Measurements from ENCODE around the gene HASPIN.

The HASPIN gene

DNA sequence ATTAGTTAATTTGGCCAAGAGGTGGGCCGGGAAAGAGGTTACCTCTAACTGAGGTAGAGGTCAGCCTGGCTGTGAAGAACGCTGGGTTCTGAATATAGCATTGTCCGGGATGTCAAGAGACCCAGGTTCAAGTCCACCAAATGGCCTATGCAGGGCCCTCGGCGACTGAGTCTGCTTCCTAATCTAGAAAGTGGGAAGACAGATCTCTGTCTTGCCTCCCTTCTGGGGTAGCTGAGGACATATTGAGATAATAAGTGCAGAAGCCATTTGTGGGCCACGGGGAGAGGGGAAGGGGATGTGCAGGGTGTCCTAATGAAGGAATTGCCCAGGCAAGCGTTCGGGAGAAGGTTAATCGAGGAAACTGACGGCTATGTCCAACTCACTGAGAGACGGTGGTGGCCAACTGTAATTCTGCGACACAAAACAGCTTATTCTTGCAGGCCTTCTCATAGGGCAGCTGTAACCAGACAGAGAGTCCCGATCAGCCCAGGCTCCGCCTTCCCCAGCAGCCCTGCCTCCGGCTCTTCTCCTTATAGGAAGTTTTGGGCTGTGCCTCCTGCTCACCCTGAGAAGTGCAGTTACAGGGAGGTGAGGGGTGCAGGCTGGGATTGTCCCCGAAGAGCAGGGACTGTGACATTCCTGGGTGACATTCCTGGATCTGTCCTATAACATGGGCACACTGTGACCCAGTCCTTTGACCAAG lies 15.9 kb downstream of the HASPIN start:
- no peak for DNase-seq

DNA sequence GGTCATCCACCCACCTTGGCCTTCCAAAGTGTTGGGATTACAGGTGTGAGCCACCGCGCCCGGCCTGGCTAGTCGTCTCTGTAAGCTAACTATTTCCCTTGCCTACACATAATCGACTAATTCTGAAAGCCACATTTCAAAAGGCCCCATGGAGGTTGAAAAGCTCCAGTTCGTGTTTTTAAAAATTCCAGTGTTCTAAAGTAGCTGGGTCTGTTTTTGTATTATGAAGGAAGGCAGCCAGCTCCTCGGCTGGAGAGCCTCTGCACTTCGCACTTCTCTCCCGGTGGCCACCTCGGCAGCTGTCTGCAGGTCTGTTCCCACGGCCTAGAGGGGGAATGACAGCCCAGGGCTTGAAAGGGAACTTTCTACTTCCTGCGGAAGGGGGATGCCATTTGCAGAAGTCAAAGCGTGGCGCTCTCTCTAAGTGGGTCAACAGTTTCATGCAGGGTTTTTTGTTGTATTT lies 16.9 kb downstream of the HASPIN start:
- no peak for DNase-seq

DNA sequence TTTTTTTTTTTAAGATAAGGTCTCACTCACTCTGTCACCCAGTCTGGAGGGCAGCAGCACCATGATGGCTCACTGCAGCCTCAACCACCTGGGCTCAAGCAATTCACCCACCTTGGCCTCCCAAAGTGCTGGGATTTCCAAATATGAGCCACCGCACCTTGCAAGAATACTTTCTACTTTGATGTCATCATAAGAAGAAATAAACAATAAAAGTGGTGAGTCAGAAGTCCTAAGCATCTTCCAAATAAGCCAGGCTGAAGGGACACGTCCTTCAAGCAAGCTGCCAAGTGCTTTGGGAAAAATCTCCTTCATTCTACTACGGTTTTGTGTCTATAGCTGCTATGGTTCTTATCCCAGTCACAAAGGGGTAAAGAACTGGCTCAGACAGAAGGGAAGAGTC lies 20.3 kb downstream of the HASPIN start:
- no peak for DNase-seq

DNA sequence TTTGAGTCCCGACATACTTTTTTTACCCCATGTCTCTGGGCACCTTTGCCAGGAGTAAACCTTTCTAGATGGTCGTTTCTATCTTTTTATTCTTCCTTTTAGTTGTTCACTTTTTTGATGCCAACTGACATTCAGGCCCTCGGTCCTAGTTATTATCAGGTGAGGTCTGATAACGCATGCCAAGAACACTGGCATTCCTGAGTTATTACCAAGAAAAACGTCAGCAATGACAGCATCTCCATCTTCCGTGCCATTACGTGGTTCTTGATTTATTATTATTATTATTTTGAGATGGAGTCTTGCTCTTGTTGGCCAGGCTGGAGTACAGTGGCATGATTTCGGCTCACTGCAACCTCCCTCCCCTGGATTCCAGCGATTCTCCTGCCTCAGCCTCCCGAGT lies 21.4 kb downstream of the HASPIN start:
- no peak for DNase-seq

DNA sequence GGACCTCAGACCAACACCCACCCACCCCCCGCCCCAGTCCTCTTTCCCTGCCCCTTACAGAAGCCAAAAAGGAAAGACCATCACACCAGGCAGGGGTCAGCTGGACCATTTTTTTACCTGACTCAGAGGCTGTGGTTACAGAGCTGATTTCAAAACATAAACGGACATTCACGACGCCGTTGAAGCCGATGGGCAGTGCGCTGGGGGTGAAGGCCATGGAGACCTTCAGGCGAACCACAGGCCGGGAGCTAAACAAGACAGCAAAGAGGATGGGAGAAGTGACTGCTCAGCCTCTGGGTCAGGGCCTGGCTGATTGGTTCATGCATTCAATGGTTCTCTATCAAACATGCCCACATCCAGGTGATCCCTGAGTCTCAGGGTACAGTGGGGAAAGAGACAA lies 24.1 kb downstream of the HASPIN start:
- no peak for DNase-seq

DNA sequence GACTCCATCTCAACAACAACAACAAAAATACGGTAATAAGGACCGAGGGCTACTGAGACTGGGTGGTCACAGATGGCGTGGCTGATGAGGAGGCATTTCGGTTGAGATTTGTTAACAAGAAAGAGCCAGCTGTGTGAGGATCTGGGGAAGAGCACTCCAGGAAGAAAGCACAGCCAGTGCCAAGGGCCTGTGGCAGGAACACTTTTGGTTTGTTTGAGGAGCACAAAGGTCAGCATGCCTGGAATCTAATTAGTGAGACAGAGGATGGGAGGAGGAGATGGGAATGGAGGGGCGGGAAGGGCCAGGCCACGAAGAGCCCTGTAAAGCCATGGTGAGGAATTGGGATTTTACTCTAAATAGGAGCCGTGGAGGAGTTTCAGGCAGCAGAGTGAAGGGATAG lies 24.9 kb downstream of the HASPIN start:
- no peak for DNase-seq

DNA sequence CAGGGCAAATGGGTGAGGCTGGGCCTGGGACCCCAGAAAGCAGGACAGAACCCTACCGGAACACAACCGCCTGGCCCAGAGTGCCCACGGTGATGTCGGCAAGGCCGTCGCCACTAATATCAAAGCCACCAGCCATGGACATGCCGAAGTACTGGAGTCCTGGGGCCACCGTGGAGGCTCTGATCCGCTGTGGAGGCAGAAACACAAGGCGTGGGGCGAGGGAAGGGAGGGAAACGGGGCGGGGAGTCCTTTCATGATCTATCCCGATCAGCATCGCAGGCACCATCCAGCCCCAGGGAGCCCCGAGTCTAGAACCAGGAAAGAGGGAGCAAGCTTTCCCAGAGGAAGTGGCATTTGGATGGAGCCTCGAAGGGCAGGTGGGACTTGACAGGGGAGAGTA lies 26.6 kb downstream of the HASPIN start:
- no peak for DNase-seq

DNA sequence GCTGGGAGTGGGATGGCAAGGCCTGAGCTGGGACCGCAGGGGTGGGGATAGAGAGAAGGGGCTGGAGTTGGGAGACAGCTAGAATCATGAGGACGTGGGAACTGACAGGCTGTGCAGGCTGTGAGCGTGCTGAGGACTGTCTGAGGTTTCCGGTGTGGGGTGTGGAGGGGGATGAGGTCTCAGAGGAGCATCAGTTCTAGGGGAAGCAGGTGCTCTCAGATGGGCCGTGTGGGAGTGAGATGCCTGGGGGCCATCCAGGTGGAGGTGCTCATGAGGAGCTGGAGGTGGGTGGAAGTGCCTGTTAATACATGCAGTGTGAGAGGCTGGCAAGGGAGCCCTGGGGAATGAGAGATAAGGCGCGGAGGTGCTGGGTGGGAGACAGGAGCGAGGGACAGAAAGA lies 27.2 kb downstream of the HASPIN start:
- peak; percentile 32 for DNase-seq

DNA sequence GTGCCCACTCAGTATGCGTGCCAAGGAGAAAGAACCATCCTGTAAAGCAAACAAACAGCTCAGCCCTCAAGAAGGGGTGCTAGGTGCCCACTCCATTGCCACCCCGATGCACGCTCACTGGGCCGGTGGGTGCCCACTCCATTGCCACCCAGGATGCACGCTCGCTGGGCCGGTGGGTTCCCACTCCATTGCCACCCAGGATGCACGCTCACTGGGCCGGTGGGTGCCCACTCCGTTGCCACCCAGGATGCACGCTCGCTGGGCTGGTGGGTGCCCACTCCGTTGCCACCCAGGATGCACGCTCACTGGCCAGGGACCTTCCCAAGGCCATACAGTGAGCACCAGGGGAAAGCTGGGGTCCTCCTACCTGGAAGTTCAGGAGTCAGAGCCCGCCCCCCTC lies 28.1 kb downstream of the HASPIN start:
- DNase-seq: no peak

DNA sequence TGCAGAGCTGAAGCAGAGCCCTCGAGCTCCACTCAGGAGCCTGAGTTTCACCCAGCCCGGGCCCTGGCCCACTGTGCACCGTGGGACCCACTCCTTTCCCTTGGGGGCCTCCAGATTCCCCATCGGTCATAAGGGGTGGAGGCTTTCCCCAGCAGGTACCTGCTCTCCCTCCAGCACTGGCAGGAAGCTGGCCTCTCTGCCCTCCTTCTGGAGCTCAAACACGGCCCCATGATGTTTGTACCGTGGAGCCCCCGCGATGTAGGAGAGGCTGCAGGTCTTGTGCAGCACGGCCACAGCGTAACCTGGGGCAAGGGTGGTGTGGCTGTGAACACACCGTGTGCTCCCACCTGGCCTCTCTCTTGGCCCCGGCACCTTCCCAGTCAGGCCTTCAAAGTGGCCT lies 29.9 kb downstream of the HASPIN start:
- no peak for DNase-seq

DNA sequence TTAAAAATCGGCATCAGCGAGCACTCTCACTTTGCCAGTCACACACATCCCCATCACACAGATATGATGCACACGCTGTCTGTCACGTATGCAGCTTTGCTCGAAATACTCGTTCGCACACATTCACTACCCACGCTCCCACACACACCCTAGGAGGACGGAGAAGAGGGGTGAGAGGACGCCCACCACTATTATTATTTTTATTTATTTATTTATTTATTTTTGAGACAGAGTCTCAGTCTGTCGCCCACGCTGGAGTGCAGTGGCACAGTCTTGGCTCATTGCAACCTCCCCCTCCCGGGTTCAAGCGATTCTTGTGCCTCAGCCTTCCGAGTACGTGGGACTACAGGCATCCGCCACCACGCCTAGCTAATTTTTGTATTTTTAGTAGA lies 30.4 kb downstream of the HASPIN start:
- DNase-seq: no peak

DNA sequence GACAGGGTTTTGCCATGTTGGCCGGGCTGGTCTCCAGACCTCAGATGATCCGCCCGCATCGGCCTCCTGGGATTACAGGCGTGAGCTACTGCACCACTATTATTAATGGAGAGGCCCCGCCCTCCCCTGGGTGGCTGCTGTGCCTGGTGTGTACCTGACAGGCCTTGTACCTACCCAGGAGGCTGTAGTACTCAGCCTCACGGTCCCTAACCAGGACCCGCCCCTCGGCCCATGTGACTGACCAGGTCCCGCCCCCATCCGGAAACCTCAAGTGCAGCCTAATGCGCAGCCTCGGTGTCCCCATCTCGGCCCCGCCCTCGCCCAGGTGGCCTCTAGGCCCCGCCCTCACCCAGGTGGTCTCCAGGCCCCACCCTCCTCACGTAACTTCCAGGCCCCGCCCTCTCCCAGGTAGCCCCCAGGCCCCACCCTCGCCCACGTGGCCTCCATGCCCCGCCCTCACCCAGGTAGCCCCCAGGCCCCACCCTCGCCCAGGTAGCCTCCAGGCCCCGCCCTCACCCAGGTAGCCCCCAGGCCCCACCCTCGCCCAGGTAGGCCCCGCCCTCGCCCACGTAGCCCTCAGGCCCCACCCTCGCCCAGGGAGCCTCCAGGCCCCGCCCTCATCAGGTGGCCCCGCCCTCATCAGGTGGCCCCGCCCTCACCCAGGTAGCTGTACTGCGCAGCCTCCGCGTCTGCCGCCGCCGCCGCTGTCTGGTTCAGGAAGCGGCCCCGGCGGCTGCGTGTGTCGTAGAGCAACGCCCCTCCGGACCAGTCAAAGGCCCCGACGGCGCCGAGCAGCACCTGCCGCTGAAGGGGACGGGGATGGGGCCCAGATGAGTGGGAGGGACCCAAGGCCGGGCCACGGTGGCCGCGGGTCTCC lies 31.0 kb downstream of the HASPIN start:
- peak; percentile 85 for DNase-seq

DNA sequence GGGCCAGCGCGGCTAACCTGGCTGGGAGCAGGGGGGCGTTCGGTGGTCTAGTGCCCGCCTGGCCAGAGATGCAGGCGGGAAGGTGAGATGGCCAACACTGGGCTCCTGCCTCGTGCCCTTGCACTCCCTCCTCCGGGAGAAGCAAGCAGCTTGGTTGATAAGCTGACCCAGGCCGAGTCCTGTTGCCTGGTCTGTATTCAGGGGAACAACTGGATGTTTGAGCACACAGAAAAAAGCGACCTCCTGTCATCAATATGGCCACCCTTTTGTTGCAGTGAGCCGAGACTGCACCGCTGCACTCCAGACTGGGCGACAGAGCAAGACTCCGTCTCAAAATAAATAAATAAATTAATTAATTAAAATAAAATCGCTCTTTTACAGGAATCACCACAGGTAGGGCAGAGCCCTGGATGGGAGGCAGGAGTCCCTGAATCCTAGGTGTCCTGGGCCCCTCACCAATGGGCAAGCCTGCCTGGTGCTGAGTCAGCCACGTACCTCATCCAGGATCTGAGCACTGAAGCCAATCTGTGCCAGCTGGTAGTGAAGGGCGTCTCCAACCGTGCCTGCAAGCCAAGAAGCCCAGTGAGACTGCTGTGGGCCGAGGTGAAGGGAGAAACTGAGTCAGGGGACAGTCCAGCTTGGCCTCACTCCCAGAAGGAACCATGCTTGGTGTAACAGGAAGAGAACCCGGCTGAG lies 31.8 kb downstream of the HASPIN start:
- no peak for DNase-seq

DNA sequence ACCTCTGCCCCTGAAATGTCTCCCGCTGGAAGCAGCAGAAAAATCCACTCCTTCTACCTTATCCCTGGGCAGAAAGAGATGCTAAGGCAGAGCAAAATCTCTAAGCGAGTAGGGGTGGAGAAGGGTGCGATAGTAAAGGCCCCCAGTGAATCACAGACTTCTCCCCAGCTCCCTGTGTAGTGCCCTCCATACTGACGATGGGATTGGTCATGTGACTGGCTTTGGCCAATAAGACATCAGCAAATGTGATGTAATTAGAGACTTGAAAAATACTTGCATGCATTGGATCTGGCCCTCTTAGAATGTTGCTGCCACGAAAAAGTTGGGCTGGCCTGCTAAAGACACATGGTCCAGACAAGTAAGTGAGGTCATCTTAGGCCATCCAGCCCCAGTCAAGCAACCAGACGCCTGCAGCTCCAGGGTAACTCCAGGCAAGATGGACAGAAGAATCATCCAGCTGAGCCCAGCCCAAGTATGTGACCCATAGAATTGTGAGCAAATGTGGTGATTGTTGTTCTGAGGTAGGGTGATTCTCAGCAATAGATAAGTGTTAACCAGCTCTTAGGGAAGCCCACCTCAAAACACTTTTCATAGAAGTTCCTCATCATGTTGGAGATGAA lies 36.0 kb downstream of the HASPIN start:
- DNase-seq: no peak

DNA sequence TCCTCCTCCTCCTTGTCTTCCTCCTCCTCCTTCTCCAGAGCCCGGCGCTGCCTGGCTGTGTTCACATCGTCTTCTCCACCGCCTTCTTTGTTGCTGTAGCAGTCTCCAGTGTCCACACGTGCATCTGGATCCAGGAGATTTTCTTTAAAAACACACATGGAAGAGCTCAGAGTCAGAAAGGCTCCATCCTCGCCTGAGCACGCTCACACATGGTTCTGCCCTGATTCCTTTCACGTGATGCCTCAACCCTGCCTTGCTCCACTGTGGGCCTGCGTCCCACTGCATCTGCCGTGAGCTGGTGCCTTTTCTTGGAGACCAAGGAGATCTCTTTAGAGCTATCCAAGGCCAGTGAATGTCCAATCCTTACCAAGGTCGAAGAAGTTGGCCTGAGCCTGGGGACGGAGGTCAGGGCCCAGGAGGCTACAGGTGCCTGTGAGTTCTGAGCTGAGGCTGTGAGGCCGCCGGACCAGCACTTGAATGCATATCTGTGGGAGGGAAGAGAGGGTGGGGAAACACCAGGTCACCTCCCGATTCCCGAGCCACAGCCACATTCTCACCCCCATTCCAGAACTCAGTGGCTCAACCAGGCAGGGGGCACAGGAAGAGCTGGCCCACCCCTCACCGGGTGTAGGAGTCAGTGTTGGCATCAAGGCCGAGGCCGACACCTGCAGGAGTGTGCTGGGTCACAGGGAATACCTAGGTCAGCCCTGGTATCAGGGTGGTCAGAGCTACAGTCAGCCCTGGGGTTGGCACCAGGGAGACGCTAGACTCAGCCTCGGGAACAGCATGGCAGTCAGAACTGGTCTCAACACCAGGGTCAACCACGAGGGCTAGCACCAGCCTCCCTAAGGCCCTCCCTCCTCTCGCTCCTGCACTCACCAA lies 37.6 kb downstream of the HASPIN start:
- DNase-seq: no peak

DNA sequence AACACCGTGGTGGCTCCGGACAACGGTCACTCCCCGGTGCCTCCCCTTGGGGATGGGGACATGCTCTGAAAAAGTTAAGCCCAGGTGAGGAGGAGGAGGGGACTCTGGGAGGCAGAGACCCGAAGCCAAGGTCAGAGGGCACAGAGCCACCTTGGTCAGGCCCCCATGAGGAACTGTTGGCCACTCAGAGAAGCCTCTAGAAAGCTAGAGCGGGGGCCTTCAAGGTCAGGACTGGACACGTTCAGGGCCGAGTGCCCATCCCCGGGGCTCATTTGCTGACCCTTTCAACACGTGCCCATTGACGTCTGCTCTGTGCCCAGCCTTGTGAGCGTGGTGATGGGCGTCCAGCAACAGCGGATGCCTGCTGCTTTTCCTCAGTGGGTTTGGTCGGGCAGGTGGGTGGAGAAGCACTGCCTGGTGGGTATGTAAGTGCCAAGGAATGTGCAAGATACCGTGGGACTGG lies 38.2 kb downstream of the HASPIN start:
- DNase-seq: no peak

DNA sequence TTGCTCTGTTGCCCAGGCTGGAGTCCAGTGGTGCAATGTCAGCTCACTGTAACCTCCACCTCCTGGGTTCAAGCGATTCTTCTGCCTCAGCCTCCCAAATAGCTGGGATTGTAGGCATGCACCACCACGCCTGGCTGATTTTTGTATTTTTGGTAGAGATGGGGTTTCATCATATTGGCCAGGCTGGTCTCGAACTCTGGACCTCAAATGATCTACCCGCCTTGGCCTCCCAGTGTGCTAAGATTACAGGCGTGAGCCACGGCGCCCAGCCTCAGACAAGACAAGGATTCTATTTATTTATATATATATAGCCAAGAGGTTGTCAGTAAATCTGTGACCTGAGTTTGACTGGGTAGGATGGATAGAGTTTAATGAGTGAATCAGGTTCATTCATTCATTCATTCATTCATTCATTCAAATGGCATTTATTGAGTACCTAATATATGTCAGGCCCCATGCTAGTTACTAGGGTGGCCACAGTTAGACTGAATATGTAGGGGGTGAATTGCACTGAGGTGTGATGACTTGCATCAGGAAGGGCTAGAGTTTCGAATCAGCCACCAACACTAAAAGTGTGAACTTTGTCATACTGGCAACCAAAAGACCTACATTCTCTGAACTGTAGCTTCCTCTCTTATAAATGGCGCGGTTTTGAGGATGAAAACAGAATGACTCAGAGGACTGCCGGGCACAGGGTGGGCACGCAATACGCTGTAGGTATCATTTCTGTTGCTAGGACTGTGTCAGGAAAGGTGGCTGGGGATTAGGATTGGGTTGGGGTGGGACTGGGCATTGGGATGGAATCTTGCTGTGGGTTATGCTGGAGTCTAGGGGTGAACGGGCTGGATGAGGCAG lies 39.4 kb downstream of the HASPIN start:
- no peak for DNase-seq

DNA sequence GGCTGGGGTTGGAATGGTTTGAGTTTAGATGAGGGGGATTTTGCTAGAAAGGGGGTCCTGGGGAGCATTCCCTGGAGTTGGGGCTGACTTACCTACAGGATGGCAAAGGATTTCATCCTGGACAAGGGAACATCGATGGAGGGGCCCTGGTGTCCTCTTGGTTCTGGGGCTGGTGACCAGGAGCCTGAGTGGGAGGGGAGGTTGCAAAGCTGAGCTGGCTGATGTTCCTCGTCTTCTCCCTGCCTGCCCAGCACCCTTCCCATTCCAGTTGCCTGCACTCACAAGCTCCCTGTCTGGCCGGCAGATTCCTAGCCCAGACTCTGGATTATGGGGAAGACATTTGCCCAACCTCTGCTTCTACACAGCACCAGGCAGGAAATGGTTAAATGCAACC lies 40.1 kb downstream of the HASPIN start:
- DNase-seq: no peak

DNA sequence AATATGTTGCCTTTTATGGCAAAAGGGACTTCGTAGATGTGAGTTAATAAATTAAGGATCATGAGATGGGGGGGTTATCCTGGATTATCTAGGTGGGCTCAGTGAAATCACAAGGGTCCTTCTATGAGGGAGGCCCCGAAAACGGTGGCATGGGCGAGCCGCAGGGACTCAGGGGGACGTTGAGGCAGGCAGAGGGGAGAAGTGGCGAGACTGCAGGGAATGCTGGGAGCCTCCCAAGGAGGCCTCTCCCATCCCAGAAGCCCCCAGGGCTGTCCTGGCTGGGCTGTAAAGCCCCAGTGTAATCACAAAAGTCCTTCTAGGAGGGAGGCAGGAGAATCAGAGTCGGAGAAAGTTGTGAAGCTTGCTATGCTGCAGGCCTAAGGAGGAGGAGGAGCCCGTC lies 42.3 kb downstream of the HASPIN start:
- DNase-seq: no peak

DNA sequence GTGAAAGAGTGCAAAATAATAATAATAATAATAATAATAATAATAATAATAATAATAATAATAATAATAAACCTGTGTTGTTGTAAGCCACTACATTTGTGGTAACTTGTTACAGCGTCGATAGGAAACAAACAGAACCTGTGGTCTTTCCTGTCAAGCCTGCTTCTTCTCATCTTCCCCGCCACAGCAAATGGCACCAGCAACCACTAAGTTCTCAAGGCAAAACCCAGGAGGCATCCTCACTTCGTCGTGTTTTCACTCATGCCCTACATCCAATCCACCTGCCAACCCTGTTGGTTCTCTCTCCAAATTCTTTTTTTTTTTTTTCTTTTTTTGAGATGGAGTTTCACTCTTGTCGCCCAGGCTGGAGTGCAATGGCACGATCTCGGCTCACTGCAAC lies 43.1 kb downstream of the HASPIN start:
- no peak for DNase-seq

DNA sequence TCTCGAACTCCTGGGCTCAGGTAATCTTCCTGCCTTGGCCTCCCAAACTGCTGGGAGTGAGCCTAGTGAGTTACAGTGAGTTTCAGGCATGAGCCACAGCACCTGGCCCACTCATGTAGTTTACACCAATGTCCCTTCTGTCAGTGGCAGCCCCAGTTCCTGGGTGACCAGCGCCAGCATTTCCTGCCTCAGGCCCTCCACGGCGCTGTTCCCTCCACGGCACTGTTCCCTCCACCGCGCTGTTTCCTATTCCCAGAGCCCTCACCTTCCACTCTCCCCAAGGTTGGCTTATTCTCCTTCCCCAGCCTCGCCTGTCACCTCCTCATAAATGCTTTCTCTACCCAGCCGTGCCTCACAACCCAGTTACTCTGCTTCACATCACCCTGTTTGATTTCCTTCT lies 44.6 kb downstream of the HASPIN start:
- DNase-seq: no peak
